Right forelimb (tissue), 1 donor: ENCODE results near the gene MFAP1.

ENCODE experiments used
- DNase-seq: peaks from one replicate; pipeline ENCODE4 v3.0.0-alpha.2; 2018

Gene MFAP1

GRCh38 chr15:43775411-43775965, 49.0 kb downstream of the MFAP1 start:
- no peak for DNase-seq

GRCh38 chr15:43774062-43774461, 50.4 kb downstream of the MFAP1 start:
- DNase-seq: no peak

GRCh38 chr15:43772624-43773023, 51.9 kb downstream of the MFAP1 start:
- DNase-seq: no peak

- no peak for DNase-seq
Measured at GRCh38 chr15:43771816-43772215, 52.7 kb downstream of the MFAP1 start.

GRCh38 chr15:43769584-43770228, 54.8 kb downstream of the MFAP1 start:
- DNase-seq: peak; percentile 59

- DNase-seq: no peak
Measured at GRCh38 chr15:43763819-43764446, 60.6 kb downstream of the MFAP1 start.

GRCh38 chr15:43762824-43763223, 61.7 kb downstream of the MFAP1 start:
- DNase-seq: no peak
